GM12875 (cell line): ENCODE results near the gene PFDN5.

ENCODE experiments used
- H3K4me3 ChIP-seq: one replicate; pipeline ENCODE4 v1.5.1; 2011; ENCODE audit warnings: low read depth, low read length, control low read depth
- CTCF ChIP-seq: IDR thresholded peaks from 2 replicates; pipeline ENCODE4 v1.5.1; 2011; ENCODE audit warnings: low read depth, mild to moderate bottlenecking, control low read depth, inconsistent platforms, low read length, moderate library complexity, borderline replicate concordance; ENCODE audit not compliant: insufficient read depth

Gene PFDN5

GRCh38 chr12:53344824-53345485, 49.6 kb downstream of the PFDN5 start:
- peak overlapping the region; percentile 57 for H3K4me3 ChIP-seq
- peak; percentile 79 for TF ChIP-seq CTCF

- no peak for TF ChIP-seq CTCF
- H3K4me3 ChIP-seq: no peak overlapping the region
These were observed 50.3 kb downstream of the PFDN5 start for GRCh38 chr12:53345486-53346188.

GRCh38 chr12:53346491-53346890, 51.1 kb downstream of the PFDN5 start:
- TF ChIP-seq CTCF: no peak
- no peak overlapping the region for H3K4me3 ChIP-seq

GRCh38 chr12:53347905-53348304, 52.6 kb downstream of the PFDN5 start:
- TF ChIP-seq CTCF: no peak
- H3K4me3 ChIP-seq: no peak overlapping the region
